ENCODE measurements around the gene OGFOD1.

GRCh38 chr16:56414366-56414765 is 37.0 kb upstream of the OGFOD1 start:
- TF ChIP-seq MAX (IDR thresholded peaks at IDR 0.05; ENCODE audit: insufficient read depth, insufficient read length) (no peak), POLR2A (IDR thresholded peaks at IDR 0.05; ENCODE audit: low read depth, low read length) (no peak)

Measured in endothelial cell of umbilical vein (primary cell).